ENCODE measurements around the gene HOXA9. TPM values are rescaled to one million over a fixed set of nuclear protein-coding genes. Genes with fewer than 3 reads are reported as not detected.

HOXA9 gene
- total RNA-seq, 1 donor from 2014 or later, result 7.4 TPM

DNA sequence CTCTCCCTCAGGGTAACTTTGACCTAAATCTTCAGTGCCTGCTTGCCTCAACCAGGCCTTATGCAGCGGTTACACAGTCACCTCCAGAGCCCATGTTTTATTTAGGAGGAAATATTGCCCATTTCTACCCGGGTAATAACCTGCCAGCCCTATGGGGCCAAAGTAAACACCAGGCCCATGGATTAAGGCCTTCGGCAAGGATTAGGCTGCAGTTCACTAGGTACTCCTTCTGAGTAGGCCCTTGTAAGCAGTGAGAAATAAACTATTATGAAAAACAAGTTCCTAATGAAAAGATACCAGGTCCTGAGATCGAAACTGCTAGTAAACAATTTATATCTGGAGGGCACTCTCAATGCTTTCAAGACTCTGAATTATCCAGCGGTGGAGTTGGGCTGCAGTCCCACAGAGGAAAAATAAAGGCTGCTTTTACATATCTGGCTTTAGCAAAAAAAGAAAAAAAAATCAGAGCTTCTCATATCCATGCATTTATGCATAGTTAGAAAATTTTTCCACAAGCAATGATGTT, 12.5 kb upstream of the HOXA9 start:
- DNase-seq (ENCODE audit: low spot score), result no peak

DNA sequence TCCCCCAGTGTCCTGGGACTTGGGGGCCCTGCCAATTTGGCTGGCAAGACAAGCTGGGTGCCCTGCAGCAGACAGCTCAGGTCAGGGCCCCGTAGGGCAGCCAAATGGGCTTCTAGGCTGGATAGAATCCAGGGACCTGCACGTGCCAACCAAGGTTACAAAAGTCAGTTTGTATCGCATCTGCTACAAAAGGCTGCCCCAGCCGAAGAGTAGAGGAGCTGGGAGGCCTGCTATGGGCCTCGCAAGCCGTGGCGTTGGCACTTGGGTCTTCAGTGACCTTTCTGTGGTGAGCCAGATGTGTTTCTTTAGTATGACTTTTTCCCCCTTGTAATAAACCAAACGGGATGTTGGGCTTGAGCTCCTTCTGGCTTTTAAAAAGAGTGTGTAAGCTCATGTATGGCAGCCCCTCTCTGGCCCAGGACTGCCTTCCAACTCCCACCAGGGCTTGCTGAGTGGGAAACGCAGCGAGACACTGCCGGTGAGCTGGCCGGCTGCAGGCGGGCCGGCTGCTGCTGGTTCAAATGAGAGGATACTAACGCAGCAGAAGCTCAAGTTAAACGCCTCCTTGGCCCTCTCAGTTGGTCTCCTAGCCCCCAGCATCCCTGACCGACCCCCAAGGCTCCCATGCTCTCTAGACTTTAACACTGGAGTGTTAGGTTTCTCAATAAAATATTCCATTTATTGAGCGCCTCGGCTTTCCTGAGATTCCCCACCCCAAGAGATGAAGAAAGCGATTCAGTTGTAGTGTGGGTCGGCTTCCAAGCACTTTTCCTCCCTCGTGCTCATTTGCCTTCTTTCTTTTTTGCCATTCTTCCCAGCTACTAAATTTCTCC, 11.8 kb upstream of the HOXA9 start:
- DNase-seq (ENCODE audit: low spot score), result no peak

- no peak for DNase-seq (ENCODE audit: low spot score)
Observed at GRCh38 chr7:27176524-27176845, 11.1 kb upstream of the HOXA9 start.

DNA sequence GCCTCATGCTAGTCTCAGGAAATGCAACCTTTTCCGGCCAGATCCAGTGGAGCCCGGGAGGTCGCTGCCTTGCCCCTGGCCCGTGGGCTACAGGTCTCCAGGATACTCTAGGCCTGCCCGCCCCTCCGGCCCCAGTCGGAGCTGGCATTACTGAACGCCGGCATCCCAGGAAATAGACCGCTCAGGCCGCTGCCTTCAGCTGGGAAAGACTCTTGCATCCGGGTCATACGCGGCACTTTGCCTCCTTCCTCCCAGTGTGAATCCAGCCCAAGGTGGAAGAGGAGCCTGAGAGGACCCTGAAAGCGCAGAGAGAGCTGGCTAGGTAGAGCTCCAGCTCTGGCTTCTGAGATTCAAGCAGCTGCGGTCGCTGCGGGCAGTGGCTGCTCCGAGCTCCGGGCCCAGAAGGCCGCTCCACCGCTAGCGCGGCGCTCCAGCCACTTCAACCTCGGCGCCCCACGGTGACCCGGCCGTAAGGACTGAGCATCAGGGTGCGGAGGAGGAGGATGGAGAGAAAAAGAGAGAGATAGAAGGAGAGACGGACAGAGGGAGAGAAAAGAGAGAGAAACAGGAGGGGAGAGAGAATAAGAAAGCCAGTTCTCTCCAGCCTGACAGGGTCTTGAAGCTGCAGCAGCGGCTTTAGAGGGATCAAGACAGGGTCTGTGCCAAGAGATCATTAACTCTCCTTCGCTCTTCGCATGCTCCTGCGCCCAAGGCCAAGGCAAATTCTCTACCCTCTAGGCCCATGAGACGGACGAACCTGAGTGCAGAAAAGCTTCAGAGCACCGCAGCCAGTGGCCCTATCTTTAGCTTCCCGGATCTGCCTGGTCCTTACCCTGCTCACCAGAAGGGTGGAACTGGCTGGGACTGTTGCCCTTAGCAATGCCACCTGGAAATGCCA, 10.5 kb upstream of the HOXA9 start:
- DNase-seq (ENCODE audit: low spot score), result no peak

GRCh38 chr7:27174874-27175625, 9.7 kb upstream of the HOXA9 start:
- peak; percentile 63 for DNase-seq (ENCODE audit: low spot score)

- peak; percentile 76 for DNase-seq (ENCODE audit: low spot score)
Observed at GRCh38 chr7:27173956-27174873, 8.9 kb upstream of the HOXA9 start, which contains the start of gene HOXA10. HOXA10 (minus strand) TSS chr7:27174320; CDS start chr7:27174306, 14 bp downstream.

DNA sequence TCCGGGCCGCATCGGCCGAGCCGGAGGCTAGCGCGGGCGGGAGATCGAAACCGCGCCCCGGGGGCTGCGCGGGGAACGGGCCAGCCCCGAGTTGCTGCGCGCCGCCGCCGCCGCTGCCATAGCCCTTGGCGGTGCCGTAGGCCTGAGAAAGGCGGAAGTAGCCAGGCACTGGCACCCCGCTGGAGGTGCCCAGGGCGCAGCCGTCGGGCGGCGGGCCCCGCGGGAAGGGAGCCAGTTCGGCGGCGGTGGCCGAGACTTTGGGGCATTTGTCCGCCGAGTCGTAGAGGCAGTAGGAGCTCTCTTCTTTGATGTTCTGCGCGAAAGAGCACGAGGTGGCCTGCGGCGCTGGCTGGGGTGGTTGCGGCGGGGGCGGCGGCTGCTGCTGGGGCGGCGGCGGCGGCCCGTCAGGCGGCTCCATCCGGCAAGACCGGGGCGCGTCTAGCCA, 8.2 kb upstream of the HOXA9 start:
- DNase-seq (ENCODE audit: low spot score), result peak; percentile 53

GRCh38 chr7:27172823-27173510, 7.6 kb upstream of the HOXA9 start:
- DNase-seq (ENCODE audit: low spot score), result peak; percentile 93

DNA sequence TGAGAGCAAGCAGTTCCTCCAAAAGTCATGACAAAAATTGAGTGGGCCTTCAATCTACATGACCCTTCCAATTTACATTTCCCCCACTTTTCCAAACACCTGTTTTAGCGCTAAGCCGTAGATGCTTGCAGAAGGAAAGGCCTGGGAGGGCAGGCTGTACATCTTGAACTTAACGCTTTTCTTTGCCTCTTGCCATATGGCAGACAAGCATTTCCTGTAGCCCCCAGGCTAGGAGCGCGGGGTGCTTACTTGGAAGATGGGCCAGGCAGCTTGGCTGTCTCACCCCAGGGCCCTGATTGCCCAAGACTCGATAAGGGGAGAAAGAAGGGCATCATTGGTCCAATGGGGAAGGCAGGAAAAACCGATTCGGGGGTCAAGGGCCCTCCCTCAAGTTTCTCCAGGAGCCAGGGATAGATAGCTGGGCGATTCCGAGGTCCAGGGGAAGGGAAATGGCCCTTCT, 7.0 kb upstream of the HOXA9 start:
- DNase-seq (ENCODE audit: low spot score), result peak; percentile 45

DNA sequence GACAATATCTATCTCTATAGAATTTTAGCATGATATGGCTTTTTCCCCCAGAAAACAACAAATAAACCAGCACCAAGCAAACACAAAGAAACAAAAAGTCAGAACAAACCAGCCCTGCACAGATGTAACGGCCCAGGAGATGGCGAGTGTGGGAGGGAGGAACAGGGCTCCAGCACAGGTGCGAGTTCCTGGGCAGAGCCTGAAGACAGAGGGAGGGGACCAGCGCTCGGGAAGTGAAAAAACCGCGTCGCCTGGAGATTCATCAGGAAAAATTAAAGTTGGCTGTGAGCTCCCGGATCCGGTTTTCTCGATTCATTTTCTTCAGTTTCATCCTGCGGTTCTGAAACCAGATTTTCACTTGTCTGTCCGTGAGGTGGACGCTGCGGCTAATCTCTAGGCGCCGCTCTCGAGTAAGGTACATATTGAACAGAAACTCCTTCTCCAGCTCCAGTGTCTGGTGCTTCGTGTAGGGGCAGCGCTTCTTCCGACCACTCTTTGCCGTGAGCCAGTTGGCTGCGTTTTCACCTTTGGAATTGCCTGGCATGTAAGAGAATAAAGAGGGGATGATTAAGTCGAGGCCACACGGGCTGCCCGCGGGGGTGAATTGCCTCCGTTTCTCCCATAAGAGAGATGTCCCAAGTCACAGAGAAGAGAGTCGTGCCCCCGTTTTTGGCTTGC, 6.4 kb upstream of the HOXA9 start:
- peak; percentile 41 for DNase-seq (ENCODE audit: low spot score)

GRCh38 chr7:27171325-27171636, 5.9 kb upstream of the HOXA9 start:
- no peak for DNase-seq (ENCODE audit: low spot score)

- DNase-seq (ENCODE audit: low spot score), result no peak
Observed at GRCh38 chr7:27170426-27171324, 5.3 kb upstream of the HOXA9 start.

DNA sequence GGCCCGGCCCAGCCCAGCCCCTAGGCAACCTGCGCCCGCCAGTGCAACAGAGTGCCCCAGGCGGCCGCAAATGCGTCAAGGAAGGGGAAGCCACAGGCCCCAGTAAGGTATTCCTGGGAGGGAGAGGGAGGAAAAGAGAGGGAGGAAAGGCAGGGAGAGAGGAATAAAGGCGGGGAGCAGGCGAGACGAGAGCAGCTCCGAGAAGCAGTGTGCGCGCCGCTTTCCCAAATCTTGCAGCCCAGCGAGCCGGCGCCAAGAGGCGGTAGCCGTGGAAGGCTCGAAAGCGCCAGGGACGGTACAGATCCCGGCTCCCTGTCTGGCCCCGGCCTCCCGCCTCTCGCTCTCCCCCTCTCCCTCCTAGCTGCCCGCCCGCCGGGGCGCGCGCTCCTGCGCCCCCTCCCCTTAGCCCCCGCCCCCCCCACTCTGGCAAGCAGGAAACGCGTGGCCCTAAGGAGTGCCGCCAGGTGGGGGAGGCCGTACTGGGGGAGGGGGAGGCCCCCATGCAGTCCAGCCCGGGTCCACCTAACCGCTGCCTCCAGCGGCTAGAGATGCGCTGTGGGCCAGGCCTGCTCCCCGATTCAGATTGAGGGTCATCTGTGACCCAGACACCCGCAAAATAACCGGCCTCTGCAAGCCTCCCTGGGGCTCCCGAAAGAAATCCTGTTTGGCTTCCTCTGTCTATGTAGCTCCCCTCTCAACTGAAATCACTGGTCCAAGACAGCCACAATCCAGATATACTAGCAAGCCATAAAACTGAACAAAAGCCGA, 4.5 kb upstream of the HOXA9 start:
- no peak for DNase-seq (ENCODE audit: low spot score)

DNA sequence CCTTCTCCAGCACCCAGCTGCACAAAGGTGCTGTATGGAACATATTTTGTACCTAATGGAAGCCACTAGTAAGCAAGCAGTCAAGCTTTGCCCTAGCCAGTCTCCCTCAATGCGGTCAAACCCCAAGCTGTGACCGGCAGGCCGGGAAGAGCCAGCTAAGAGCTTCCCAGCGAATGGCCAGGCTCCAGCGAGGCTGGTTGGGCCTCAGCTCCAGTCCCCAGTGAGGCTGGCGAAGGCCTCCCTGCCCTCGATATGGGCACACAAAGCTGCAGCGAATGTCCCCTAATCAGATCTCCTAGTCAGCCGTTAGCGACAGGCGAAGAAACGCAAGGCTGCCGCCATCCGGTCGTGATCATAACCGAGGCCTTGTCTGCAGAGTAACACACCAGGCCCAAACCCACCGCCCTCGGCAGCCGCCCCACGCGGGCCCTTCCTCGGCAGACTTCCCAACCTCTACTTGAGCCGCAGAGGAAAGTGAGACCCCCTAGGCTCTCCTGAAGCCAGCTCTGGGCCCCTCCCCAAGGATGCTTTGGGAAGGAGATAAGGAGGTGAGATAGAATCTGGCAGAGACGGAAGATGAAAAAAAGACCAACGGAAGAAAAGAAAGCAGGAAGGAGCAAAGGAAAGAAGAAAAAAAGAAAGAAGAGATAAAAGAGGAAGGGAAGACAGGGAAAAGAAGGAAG, 3.1 kb upstream of the HOXA9 start:
- no peak for DNase-seq (ENCODE audit: low spot score)

DNA sequence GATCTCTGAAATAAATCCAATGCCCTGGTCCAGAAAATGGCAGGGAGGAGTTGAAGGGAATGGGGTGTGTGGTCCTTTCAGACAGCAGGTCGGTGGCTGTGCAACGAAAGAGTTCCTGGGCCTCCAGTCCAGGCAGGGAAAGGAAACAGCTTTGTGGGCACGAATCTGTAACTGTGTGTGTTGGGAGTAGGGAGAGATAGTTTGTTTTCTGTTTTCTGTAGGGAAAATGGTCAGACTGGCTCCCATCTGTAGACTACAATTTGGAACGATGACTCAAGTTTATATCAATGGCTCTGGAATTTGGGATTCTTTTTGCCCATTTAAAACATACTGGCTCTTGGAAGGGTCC, 2.6 kb upstream of the HOXA9 start:
- no peak for DNase-seq (ENCODE audit: low spot score)

DNA sequence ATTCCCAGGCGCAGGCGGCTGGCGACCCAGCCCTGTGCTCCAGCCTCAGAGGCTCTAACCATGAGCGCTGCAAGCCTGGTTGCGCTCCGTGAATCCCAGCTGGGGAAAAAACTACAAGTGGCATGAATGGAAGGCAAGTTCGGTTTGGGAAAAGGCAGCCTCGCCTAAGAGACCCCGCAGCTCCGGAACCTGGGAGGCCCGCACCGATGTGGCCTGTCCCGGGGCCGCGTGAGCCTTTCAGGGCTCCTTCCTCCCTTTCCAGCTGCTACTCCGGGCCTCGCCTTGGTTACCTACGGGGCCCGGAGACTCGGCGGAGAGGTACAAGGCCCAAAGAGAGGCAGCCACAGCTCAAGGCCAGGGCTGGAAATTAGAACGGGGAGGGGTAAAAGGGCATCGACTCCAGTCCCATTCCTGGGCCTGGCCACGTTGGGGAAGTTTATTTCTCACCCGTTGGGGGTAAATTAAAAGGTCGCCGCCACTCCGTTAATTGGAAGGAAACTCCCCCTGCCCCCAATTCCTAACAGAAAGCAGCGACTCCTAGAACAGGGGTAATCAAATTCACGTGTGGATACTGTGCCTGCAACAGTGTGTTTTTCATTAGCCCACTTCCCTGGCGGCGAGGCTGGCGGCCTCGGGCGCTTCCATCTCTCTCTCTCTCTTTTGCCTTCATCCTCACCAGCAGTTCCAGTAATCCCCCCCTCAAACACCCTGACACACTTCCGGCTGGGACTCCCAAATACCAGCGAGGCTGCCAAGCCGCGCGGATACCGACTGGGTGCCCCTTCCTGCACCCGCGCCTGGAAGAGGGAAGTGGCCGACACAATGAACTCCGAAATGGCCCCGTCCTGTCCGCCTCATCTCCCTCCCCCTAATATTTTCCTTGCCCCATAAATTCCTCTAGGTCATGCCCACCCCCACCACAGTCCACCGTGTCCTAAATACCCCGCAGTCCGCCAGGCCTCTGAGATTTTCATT, 1.5 kb upstream of the HOXA9 start:
- no peak for DNase-seq (ENCODE audit: low spot score)
